Fibroblast of lung (primary cell): ENCODE data around the gene RETREG2.

Experiments used
- EZH2 ChIP-seq: IDR thresholded peaks from 2 replicates; pipeline ENCODE4 v1.5.1; 2012; ENCODE audit warnings: low read length, control low read depth, mild to moderate bottlenecking; ENCODE audit errors: missing control alignments
- TF ChIP-seq, protein P1 (sequence below), 2 donors: IDR thresholded peaks in 1 of 2; conservative IDR thresholded peaks in 1 of 2; 1 replicate in 1 of 2; 2 replicates in 1 of 2; pipeline ENCODE4 v1.5.1; 2011 to 2012; ENCODE audit warnings: low read length in 2 of 2, control low read depth in 1 of 2, inconsistent platforms in 1 of 2, low read depth in 1 of 2, mild to moderate bottlenecking in 1 of 2

GRCh38 chr2:219210196-219210885 lies 32.3 kb downstream of the RETREG2 start:
- TF ChIP-seq, protein P1, sequence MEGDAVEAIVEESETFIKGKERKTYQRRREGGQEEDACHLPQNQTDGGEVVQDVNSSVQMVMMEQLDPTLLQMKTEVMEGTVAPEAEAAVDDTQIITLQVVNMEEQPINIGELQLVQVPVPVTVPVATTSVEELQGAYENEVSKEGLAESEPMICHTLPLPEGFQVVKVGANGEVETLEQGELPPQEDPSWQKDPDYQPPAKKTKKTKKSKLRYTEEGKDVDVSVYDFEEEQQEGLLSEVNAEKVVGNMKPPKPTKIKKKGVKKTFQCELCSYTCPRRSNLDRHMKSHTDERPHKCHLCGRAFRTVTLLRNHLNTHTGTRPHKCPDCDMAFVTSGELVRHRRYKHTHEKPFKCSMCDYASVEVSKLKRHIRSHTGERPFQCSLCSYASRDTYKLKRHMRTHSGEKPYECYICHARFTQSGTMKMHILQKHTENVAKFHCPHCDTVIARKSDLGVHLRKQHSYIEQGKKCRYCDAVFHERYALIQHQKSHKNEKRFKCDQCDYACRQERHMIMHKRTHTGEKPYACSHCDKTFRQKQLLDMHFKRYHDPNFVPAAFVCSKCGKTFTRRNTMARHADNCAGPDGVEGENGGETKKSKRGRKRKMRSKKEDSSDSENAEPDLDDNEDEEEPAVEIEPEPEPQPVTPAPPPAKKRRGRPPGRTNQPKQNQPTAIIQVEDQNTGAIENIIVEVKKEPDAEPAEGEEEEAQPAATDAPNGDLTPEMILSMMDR (conservative IDR thresholded peaks at IDR 0.05 in 1 of 2, IDR thresholded peaks at IDR 0.05 in 1 of 2; ENCODE audit: low read depth in 1 of 2, low read length in 2 of 2): no peak
- TF ChIP-seq EZH2: no peak
